HepG2 (cell line): ENCODE results near the gene XPO1. TPM values are rescaled to one million over a fixed set of nuclear protein-coding genes. Genes with fewer than 3 reads are reported as not detected.

Experiments used
- DMAP1 ChIP-seq: IDR thresholded peaks from 2 replicates; pipeline ENCODE4 v1.6.1; 2016
- EEA1 ChIP-seq: sonication (generic); formaldehyde crosslinking; IDR thresholded peaks from 2 replicates; pipeline ENCODE4 v1.5.1; 2020; ENCODE audit warnings: mild to moderate bottlenecking, missing genetic modification reagents, borderline replicate concordance
- ETS1 ChIP-seq: sonication (generic); formaldehyde crosslinking; IDR thresholded peaks from 2 replicates; pipeline ENCODE4 v1.4.0; 2020; ENCODE audit warnings: missing genetic modification reagents
- FOXO4 ChIP-seq: sonication (generic); formaldehyde crosslinking; conservative IDR thresholded peaks from 2 replicates; pipeline ENCODE4 v1.8.1; 2023; ENCODE audit warnings: missing genetic modification reagents
- GFI1 ChIP-seq: sonication (generic); formaldehyde crosslinking; IDR thresholded peaks from 2 replicates; pipeline ENCODE4 v1.5.0; 2020; ENCODE audit warnings: missing genetic modification reagents, mild to moderate bottlenecking, borderline replicate concordance
- GMEB1 ChIP-seq: sonication (generic); formaldehyde crosslinking; IDR thresholded peaks from 2 replicates; pipeline ENCODE4 v1.5.1; 2020; ENCODE audit warnings: missing genetic modification reagents, mild to moderate bottlenecking, borderline replicate concordance
- IRF2 ChIP-seq: IDR thresholded peaks from 2 replicates; pipeline ENCODE4 v1.6.1; 2018; ENCODE audit warnings: missing genetic modification reagents, missing compliant biosample characterization
- KLF6 ChIP-seq: IDR thresholded peaks from 2 replicates; pipeline ENCODE4 v1.8.0; 2016; ENCODE audit warnings: missing biosample characterization, missing genetic modification reagents
- MAFF ChIP-seq: IDR thresholded peaks from 2 replicates; pipeline ENCODE4 v1.6.1; 2011; ENCODE audit warnings: low read depth, low read length, improper control_type of control experiment
- MAFK ChIP-seq, 2 experiments: IDR thresholded peaks in 1 of 2; conservative IDR thresholded peaks in 1 of 2; 2 replicates each; pipeline ENCODE4 v1.6.1; 2011; ENCODE audit warnings: improper control_type of control experiment in 2 of 2, low read length in 2 of 2
- MED13 ChIP-seq: sonication (generic); formaldehyde crosslinking; IDR thresholded peaks from 2 replicates; pipeline ENCODE4 v1.5.0; 2020; ENCODE audit warnings: missing genetic modification reagents
- MEF2D ChIP-seq: sonication (generic); formaldehyde crosslinking; IDR thresholded peaks from 2 replicates; pipeline ENCODE4 v1.5.1; 2020; ENCODE audit warnings: mild to moderate bottlenecking, missing genetic modification reagents
- NFRKB ChIP-seq: fragments of 450-650 bp; IDR thresholded peaks from 2 replicates; pipeline ENCODE4 v1.6.1; 2017
- PBX3 ChIP-seq: sonication (generic); formaldehyde crosslinking; IDR thresholded peaks from 2 replicates; pipeline ENCODE4 v1.8.1; 2023; ENCODE audit warnings: missing genetic modification reagents, inconsistent platforms, borderline replicate concordance
- PRMT3 ChIP-seq: sonication (generic); formaldehyde crosslinking; IDR thresholded peaks from 2 replicates; pipeline ENCODE4 v1.8.1; 2022; ENCODE audit warnings: low read depth, mild to moderate bottlenecking, moderate library complexity, missing genetic modification reagents, borderline replicate concordance
- SYNCRIP ChIP-seq: fragments of 200-400 bp; formaldehyde crosslinking; IDR thresholded peaks from 2 replicates; pipeline ENCODE4 v1.6.1; 2018; ENCODE audit warnings: mild to moderate bottlenecking, low read depth, low read length; ENCODE audit not compliant: insufficient read depth
- TFAP4 ChIP-seq: sonication (generic); IDR thresholded peaks from 2 replicates; pipeline ENCODE4 v1.6.1; 2016; ENCODE audit warnings: low read depth, borderline replicate concordance
- ZFP37 ChIP-seq: sonication (generic); formaldehyde crosslinking; IDR thresholded peaks from 2 replicates; pipeline ENCODE4 v1.4.0; 2020; ENCODE audit warnings: missing genetic modification reagents, borderline replicate concordance
- ZNF446 ChIP-seq: sonication (generic); formaldehyde crosslinking; IDR thresholded peaks from 2 replicates; pipeline ENCODE4 v1.5.0; 2020; ENCODE audit warnings: mild to moderate bottlenecking, missing genetic modification reagents
- ZNF451 ChIP-seq: sonication (generic); formaldehyde crosslinking; IDR thresholded peaks from 2 replicates; pipeline ENCODE4 v1.5.0; 2020; ENCODE audit warnings: mild to moderate bottlenecking, missing genetic modification reagents
- ZNF644 ChIP-seq: IDR thresholded peaks from 2 replicates; pipeline ENCODE4 v1.6.1; 2016; ENCODE audit warnings: low read depth
- ZNF652 ChIP-seq: IDR thresholded peaks from 2 replicates; pipeline ENCODE4 v1.6.1; 2016; ENCODE audit warnings: low read depth, borderline replicate concordance
- polyA plus RNA-seq, 8 experiments: library from polyadenylated mRNA; depleted of rRNA in 3 of 8; stranded (reverse) in 7 of 8; unstranded in 1 of 8; fragments of >200 nt; fragmentation: Illumina TruSeq in 4 of 8; extraction: Trizol in 4 of 8; gene quantifications; 2 replicates each; pipeline versions ENCODE4 v1.2.1 to v1.2.3, GENCODE V29; 2011 to 2016; ENCODE audit warnings: low read depth in 4 of 8, missing spikeins in 1 of 8, mixed read lengths in 1 of 8; ENCODE audit not compliant: insufficient read depth in 1 of 8
- total RNA-seq, 5 experiments: library from RNA; depleted of rRNA; stranded (reverse); fragments of >200 nt; fragmentation: Illumina TruSeq; extraction: Trizol; gene quantifications; 2 replicates each; pipeline ENCODE4 v1.2.3, GENCODE V29; 2016; ENCODE audit warnings: low read depth in 1 of 5
- TF ChIP-seq, protein P1 (sequence below): sonication (generic); formaldehyde crosslinking; IDR thresholded peaks from 2 replicates; pipeline ENCODE4 v1.4.0; 2020; ENCODE audit warnings: low read depth, mild to moderate bottlenecking, missing genetic modification reagents

Gene XPO1
- total and polyA plus RNA-seq, 2 of the 13 experiments (the other 11 are each of a cell fraction or from before 2014, with no cell fraction given) = 67.4 to 212 TPM

DNA sequence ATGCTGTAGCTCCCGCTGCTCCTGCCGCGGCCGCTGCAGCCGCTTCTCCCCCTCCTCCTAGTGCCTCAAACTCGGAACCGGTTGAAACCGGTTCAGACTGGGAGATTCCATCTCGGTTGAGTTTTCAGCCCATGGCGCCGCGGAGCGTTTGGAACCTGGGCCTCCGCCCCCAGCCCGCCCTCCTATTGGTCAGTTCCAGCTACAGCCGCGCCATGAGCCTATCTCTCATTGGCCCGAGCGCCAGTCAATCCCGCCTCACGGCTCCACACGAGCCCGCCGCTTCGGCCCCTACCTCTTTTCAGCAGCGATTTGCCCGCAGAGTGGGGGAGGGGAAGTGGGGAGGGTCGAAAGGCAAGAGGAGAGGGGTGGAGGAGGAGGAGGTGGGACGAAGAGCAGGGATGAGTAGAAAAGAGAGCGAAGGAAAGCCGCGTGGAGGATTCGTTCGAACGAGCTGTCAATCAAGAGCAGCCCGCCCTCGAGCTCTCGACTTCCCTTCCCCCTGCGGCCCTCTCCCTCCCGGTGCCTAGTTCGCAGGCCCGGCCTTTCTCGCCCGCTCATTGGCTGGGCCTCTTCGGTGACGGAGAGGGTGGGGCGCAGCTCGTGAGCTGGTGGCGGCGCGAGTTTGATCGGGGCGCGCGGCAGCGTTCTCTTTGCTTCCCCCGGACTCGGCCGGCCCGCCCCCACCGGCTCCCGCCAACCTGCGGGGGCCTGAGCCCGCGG is at the start of gene XPO1 (continued):
- TF ChIP-seq, protein P1, sequence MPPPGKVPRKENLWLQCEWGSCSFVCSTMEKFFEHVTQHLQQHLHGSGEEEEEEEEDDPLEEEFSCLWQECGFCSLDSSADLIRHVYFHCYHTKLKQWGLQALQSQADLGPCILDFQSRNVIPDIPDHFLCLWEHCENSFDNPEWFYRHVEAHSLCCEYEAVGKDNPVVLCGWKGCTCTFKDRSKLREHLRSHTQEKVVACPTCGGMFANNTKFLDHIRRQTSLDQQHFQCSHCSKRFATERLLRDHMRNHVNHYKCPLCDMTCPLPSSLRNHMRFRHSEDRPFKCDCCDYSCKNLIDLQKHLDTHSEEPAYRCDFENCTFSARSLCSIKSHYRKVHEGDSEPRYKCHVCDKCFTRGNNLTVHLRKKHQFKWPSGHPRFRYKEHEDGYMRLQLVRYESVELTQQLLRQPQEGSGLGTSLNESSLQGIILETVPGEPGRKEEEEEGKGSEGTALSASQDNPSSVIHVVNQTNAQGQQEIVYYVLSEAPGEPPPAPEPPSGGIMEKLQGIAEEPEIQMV = no peak
- TF ChIP-seq MEF2D (CRISPR knock-in tag) (peak; percentile 23; the same call in 1 of the 2 replicates), GFI1 (no peak; the same call in none of the 2 replicates), ZNF451 (CRISPR knock-in tag) (no peak), MAFK (conservative IDR thresholded peaks at IDR 0.05 in 1 of 2, IDR thresholded peaks at IDR 0.05 in 1 of 2; ENCODE audit: low read length in 2 of 2) (no peak), SYNCRIP (no peak), TFAP4 (peak; percentile 37; the same call in 1 of the 2 replicates), ZFP37 (CRISPR knock-in tag) (peak; percentile 81; the same call in 1 of the 2 replicates), MAFF (no peak), GMEB1 (CRISPR knock-in tag) (peak; percentile 62; the same call in 1 of the 2 replicates), MED13 (CRISPR knock-in tag) (peak; percentile 68; the same call in 1 of the 2 replicates), DMAP1 (CRISPR knock-in tag) (peak; percentile 92), KLF6 (CRISPR knock-in tag) (peak; percentile 27), ETS1 (CRISPR knock-in tag) (no peak), ZNF652 (CRISPR knock-in tag) (no peak), ZNF644 (no peak), ZNF446 (CRISPR knock-in tag) (no peak), EEA1 (CRISPR knock-in tag) (no peak), IRF2 (CRISPR knock-in tag) (peak; percentile 51), NFRKB (no peak), PBX3 (CRISPR knock-in tag) (peak; percentile 92; the same call in 1 of the 2 replicates), PRMT3 (CRISPR knock-in tag) (no peak), FOXO4 (no peak)
